ENCODE measurements around the gene INHBE. TPM values are rescaled to one million over a fixed set of nuclear protein-coding genes. Genes with fewer than 3 reads are reported as not detected.
A peak's percentile ranks its signal among the peaks of the same experiment; 100 is the strongest.

INHBE gene
- total RNA-seq, 1 experiment from 2014 or later, result 14.3 TPM

DNA sequence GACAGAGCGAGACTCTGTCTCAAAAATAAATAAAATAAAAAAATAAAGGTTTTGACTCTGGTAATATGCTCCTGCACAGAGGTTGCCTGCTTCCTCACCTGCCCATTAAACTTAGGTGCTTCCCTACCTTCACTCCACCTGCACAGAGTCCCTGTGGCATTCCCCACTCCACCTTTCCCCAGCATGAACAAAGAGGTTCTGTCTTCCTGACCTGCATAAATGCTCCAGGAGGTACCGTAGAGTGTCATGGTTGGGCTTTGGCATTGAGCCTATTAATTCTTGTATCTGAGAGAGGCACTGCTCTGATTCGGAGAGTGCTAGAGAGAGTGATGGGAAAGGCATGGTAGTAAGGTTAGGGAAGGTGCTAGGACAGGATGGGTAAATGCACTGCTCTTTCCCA lies 18.3 kb downstream of the INHBE start:
- H3K79me2 ChIP-seq (ENCODE audit: low read length), result no peaks in the 10 kb centered on the region
- H3K4me3 ChIP-seq (ENCODE audit: low read length), result no peak overlapping the region
- H3K9me2 ChIP-seq (replicated peaks; ENCODE audit: insufficient read depth, low read length), result no peaks in the 10 kb centered on the region
- DNase-seq, result no peak
- no peak overlapping the region for H3K9ac ChIP-seq (ENCODE audit: low read length)
- no peaks in the 10 kb centered on the region for H3K27me3 ChIP-seq (ENCODE audit: low read length)
- no peak overlapping the region for H3K27ac ChIP-seq (ENCODE audit: low read length)
- no peaks in the 10 kb centered on the region for H4K20me1 ChIP-seq (ENCODE audit: insufficient read depth, low read depth, low read length)
- peaks cover 12% of the 10 kb centered on the region for H3K4me1 ChIP-seq (ENCODE audit: low read length)
- H2AFZ ChIP-seq (ENCODE audit: low read length), result no peak overlapping the region
- H3K9me3 ChIP-seq (ENCODE audit: low read length), result no peaks in the 10 kb centered on the region
- H3K4me2 ChIP-seq (ENCODE audit: low read depth, low read length, poor library complexity, severe bottlenecking), result no peak overlapping the region
- H3K36me3 ChIP-seq (ENCODE audit: insufficient read depth, low read length), result no peaks in the 10 kb centered on the region

GRCh38 chr12:57473886-57474285 lies 18.8 kb downstream of the INHBE start:
- no peak for DNase-seq
- no peaks in the 10 kb centered on the region for H4K20me1 ChIP-seq (ENCODE audit: insufficient read depth, low read depth, low read length)

DNA sequence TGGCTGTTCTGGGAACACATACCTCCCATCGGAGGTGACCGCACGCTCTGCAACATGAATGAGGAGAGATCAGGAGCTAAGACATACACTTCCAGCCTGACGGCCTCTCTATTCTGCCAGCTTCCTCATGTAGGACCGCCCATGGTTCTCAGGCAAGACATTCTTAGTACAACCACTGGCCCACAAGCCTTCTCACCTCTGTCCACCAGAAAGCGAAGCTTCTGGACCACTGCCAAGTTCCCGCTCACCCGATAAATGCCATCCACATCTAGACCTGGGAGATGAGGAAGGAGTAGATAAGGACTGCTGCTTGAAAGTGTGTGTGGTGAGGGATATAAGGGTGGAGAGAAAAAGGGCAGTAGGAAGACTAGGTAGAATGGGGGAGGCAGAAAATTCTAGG lies 19.3 kb downstream of the INHBE start:
- peaks cover 16% of the 10 kb centered on the region for H3K4me1 ChIP-seq (ENCODE audit: low read length)
- H3K4me2 ChIP-seq (ENCODE audit: low read depth, low read length, poor library complexity, severe bottlenecking), result no peak overlapping the region
- H4K20me1 ChIP-seq (ENCODE audit: insufficient read depth, low read depth, low read length), result no peaks in the 10 kb centered on the region
- H3K9me2 ChIP-seq (replicated peaks; ENCODE audit: insufficient read depth, low read length), result no peaks in the 10 kb centered on the region
- H3K4me3 ChIP-seq (ENCODE audit: low read length), result no peak overlapping the region
- H2AFZ ChIP-seq (ENCODE audit: low read length), result no peak overlapping the region
- H3K27ac ChIP-seq (ENCODE audit: low read length), result no peak overlapping the region
- no peaks in the 10 kb centered on the region for H3K79me2 ChIP-seq (ENCODE audit: low read length)
- H3K36me3 ChIP-seq (ENCODE audit: insufficient read depth, low read length), result no peaks in the 10 kb centered on the region
- DNase-seq, result no peak
- no peaks in the 10 kb centered on the region for H3K27me3 ChIP-seq (ENCODE audit: low read length)
- H3K9ac ChIP-seq (ENCODE audit: low read length), result no peak overlapping the region
- no peaks in the 10 kb centered on the region for H3K9me3 ChIP-seq (ENCODE audit: low read length)

More at GRCh38 chr12:57473886-57474285, 18.8 kb downstream of the INHBE start:
- Histone ChIP-seq H3K27me3 (ENCODE audit: low read length) (no peaks in the 10 kb centered on the region), H3K36me3 (ENCODE audit: insufficient read depth, low read length) (no peaks in the 10 kb centered on the region), H2AFZ (ENCODE audit: low read length) (no peak overlapping the region), H3K4me1 (ENCODE audit: low read length) (peaks cover 12% of the 10 kb centered on the region), H3K79me2 (ENCODE audit: low read length) (no peaks in the 10 kb centered on the region), H3K4me3 (ENCODE audit: low read length) (no peak overlapping the region), H3K9me3 (ENCODE audit: low read length) (no peaks in the 10 kb centered on the region), H3K27ac (ENCODE audit: low read length) (no peak overlapping the region), H3K9ac (ENCODE audit: low read length) (no peak overlapping the region), H3K9me2 (replicated peaks; ENCODE audit: insufficient read depth, low read length) (no peaks in the 10 kb centered on the region), H3K4me2 (ENCODE audit: low read depth, low read length, poor library complexity, severe bottlenecking) (no peak overlapping the region)

DNA sequence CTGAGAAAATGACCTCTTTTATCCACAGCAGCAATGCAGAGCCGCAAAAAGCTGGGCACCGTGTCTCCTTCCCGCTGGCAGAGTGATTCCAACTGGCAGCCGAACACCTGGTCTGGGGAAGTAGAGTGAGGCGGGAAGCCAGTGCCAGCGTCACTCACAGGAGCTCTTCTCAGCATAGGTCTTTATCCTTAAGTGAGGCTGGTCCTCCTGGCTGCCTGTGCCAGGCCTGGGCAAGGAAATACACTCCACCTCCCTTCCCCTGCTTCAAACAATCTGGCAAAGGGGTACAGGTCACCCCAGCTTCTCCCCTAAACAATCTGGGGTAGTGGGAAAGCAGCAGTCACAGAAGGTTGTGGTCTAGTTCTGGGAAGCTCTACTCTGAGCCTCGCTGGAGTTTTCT lies 19.8 kb downstream of the INHBE start:
- Histone ChIP-seq H3K4me1 (ENCODE audit: low read length) (peaks cover 20% of the 10 kb centered on the region), H3K27me3 (ENCODE audit: low read length) (no peaks in the 10 kb centered on the region), H3K9me3 (ENCODE audit: low read length) (no peaks in the 10 kb centered on the region), H3K9ac (ENCODE audit: low read length) (no peak overlapping the region), H4K20me1 (ENCODE audit: insufficient read depth, low read depth, low read length) (no peaks in the 10 kb centered on the region), H3K36me3 (ENCODE audit: insufficient read depth, low read length) (no peaks in the 10 kb centered on the region), H2AFZ (ENCODE audit: low read length) (no peak overlapping the region), H3K4me3 (ENCODE audit: low read length) (no peak overlapping the region), H3K9me2 (replicated peaks; ENCODE audit: insufficient read depth, low read length) (no peaks in the 10 kb centered on the region), H3K4me2 (ENCODE audit: low read depth, low read length, poor library complexity, severe bottlenecking) (no peak overlapping the region), H3K79me2 (ENCODE audit: low read length) (no peaks in the 10 kb centered on the region), H3K27ac (ENCODE audit: low read length) (no peak overlapping the region)
- no peak for DNase-seq

DNA sequence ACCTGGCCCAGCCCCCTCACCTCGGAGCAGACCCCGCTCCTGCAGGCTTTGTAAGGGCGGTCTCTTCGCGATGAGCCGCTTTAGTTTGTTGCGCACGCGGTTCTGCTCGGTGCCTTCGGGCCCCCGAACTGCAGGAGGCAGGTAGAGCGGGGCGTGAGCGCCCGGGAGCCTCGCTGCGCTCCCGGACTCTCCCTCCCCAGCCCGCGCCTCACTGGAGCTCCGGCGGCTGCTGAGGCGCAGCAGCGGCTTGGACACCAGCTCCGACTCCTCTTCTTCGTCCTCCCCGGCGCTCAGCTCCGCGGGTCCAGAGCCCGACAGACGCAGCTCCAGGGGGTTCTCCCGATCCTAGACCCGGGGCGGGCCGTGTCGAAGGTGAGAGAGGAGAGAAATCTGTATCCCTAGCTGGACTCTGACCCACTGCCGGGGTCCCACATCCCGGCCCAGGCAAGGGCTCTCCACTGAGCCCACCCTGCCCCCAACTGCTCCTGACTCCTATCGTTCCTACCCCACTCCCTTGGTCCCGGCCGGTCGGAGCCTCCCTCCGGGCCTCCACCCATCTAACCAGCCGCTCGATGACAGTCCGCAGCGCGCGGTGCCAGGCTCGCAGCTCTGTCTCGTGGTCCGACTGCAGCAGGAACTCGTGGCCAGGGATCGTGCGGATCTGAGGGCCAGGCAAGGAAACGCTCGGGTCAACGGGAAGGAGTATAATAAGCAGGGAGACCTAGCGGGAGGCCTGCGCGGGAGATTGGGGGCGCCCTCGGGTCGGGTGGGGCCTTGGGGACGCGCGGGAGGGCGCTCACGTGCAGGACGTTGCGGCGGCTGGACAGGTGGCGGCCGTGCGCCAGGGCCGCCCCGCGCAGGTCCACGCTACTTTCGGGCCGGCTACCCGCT lies 20.4 kb downstream of the INHBE start:
- Histone ChIP-seq H3K27ac (ENCODE audit: low read length) (no peak overlapping the region), H3K79me2 (ENCODE audit: low read length) (no peaks in the 10 kb centered on the region), H3K4me2 (ENCODE audit: low read depth, low read length, poor library complexity, severe bottlenecking) (no peak overlapping the region), H3K27me3 (ENCODE audit: low read length) (no peaks in the 10 kb centered on the region), H2AFZ (ENCODE audit: low read length) (no peak overlapping the region), H3K9me2 (replicated peaks; ENCODE audit: insufficient read depth, low read length) (no peaks in the 10 kb centered on the region), H3K4me3 (ENCODE audit: low read length) (no peak overlapping the region), H3K9me3 (ENCODE audit: low read length) (no peaks in the 10 kb centered on the region), H4K20me1 (ENCODE audit: insufficient read depth, low read depth, low read length) (no peaks in the 10 kb centered on the region), H3K36me3 (ENCODE audit: insufficient read depth, low read length) (no peaks in the 10 kb centered on the region), H3K4me1 (ENCODE audit: low read length) (peaks cover 21% of the 10 kb centered on the region), H3K9ac (ENCODE audit: low read length) (no peak overlapping the region)
- DNase-seq, result no peak

DNA sequence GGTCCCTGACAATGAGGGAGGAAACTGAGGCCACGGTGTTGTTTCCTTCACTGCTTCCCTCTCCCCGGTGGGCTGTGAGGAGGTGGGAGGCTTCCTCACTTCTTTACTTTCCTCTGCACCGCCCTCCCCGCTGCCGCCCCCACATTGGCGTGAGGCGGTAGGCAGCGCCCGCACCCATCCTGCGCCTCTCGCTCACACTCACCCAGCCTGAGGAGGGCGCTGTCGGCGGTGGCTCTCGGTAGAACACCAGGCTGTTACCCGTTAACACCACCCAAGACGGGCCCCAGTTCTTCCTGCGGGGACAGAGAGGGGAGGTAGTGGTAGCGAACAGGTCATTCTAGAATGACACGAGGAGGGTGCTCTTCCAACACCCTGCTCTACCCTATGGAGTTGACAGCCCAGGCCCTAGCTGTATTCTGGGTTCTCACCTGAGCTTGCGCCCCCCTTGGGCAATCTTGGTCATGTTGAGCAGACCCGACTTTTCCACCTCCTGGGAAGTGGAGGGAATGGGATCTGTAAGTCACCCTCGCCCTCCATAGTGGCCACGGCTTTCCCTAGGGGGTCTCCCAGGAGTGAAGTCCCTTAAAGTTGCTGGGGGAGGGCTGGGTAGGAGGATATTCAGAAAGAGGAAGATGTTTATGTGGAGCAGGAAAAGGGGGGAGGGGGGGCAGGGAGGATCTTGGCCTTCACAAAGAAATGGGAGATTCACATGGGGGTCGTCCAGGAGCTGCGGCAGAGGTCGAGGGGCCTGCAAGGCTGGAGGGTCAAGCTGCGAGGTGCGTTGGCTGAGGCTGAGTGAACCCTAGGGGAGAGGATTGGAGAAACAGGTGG lies 21.3 kb downstream of the INHBE start:
- Histone ChIP-seq H3K9ac (ENCODE audit: low read length) (no peak overlapping the region), H3K4me1 (ENCODE audit: low read length) (peaks cover 21% of the 10 kb centered on the region), H3K4me2 (ENCODE audit: low read depth, low read length, poor library complexity, severe bottlenecking) (no peak overlapping the region), H3K27ac (ENCODE audit: low read length) (no peak overlapping the region), H3K27me3 (ENCODE audit: low read length) (no peaks in the 10 kb centered on the region), H3K4me3 (ENCODE audit: low read length) (no peak overlapping the region), H3K9me2 (replicated peaks; ENCODE audit: insufficient read depth, low read length) (no peaks in the 10 kb centered on the region), H4K20me1 (ENCODE audit: insufficient read depth, low read depth, low read length) (no peaks in the 10 kb centered on the region), H3K79me2 (ENCODE audit: low read length) (no peaks in the 10 kb centered on the region), H3K9me3 (ENCODE audit: low read length) (no peaks in the 10 kb centered on the region), H3K36me3 (ENCODE audit: insufficient read depth, low read length) (no peaks in the 10 kb centered on the region), H2AFZ (ENCODE audit: low read length) (no peak overlapping the region)
- DNase-seq, result no peak

GRCh38 chr12:57476993-57477709 lies 22.0 kb downstream of the INHBE start:
- no peaks in the 10 kb centered on the region for H3K36me3 ChIP-seq (ENCODE audit: insufficient read depth, low read length)
- H3K9me2 ChIP-seq (replicated peaks; ENCODE audit: insufficient read depth, low read length), result no peaks in the 10 kb centered on the region
- peaks cover 21% of the 10 kb centered on the region for H3K4me1 ChIP-seq (ENCODE audit: low read length)
- no peak for DNase-seq
- H3K4me2 ChIP-seq (ENCODE audit: low read depth, low read length, poor library complexity, severe bottlenecking), result peak overlapping the region; percentile 10
- peak overlapping the region; percentile 28 for H3K9ac ChIP-seq (ENCODE audit: low read length)
- H3K4me3 ChIP-seq (ENCODE audit: low read length), result no peak overlapping the region
- no peaks in the 10 kb centered on the region for H4K20me1 ChIP-seq (ENCODE audit: insufficient read depth, low read depth, low read length)
- no peaks in the 10 kb centered on the region for H3K79me2 ChIP-seq (ENCODE audit: low read length)
- H3K9me3 ChIP-seq (ENCODE audit: low read length), result no peaks in the 10 kb centered on the region
- H3K27ac ChIP-seq (ENCODE audit: low read length), result no peak overlapping the region
- peak overlapping the region; percentile 17; the same call in 1 of the 2 replicates for H2AFZ ChIP-seq (ENCODE audit: low read length)
- no peaks in the 10 kb centered on the region for H3K27me3 ChIP-seq (ENCODE audit: low read length)
